ENCODE measurements around the gene NYAP1. TPM values are rescaled to one million over a fixed set of nuclear protein-coding genes. Genes with fewer than 3 reads are reported as not detected.

Gene NYAP1
- total RNA-seq, 2 experiments from 2014 or later = 0.10 to 0.98 TPM

DNA sequence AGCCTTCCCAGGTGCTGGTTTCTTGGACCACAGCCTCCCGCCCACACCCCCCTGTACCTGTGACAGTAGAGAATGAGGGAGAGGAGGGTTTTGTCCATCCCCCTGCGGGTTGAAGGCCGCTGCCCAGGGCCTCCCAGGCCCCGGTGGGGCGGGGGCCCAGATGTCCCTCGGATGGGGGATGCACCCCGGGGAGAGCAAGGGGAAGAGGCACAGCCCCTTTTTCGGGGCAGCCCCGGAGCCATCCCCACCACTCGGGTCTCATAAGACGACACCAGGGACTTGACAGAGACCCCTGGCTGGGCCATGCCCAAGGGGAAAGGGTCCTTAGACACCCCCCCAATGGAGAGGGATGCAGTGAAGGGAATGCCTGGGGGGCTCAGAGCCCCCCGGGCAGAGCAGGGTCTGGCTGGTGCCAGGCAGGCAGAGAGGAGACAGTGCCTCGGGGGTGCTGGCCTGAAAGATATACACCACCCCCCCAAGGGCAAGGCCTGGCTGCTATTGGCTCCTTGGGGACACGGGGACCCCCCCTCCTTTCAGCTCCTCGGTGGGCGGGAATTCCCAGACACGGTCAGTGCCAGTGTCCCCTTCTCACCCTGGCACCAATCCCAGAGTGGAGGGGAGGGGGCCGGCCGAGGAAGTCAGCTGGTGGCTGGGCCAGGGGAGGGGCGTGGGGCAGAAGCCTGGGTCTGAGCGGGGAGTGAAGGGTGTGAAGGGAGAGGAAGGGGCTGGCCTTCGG lies 15.9 kb upstream of the NYAP1 start:
- intact Hi-C loops (cut with micrococcal nuclease; ENCODE audit: unreplicated experiment) = loop anchor here (2.0 kb wide), 1 partner anchor 15 kb away; the partner anchor contains the start of gene NYAP1
- no peak overlapping the region for H2AFZ ChIP-seq (ENCODE audit: low read length)
- H3K79me2 ChIP-seq (ENCODE audit: insufficient read depth, low read depth, low read length) = no peaks in the 10 kb centered on the region
- TF ChIP-seq, protein P1, sequence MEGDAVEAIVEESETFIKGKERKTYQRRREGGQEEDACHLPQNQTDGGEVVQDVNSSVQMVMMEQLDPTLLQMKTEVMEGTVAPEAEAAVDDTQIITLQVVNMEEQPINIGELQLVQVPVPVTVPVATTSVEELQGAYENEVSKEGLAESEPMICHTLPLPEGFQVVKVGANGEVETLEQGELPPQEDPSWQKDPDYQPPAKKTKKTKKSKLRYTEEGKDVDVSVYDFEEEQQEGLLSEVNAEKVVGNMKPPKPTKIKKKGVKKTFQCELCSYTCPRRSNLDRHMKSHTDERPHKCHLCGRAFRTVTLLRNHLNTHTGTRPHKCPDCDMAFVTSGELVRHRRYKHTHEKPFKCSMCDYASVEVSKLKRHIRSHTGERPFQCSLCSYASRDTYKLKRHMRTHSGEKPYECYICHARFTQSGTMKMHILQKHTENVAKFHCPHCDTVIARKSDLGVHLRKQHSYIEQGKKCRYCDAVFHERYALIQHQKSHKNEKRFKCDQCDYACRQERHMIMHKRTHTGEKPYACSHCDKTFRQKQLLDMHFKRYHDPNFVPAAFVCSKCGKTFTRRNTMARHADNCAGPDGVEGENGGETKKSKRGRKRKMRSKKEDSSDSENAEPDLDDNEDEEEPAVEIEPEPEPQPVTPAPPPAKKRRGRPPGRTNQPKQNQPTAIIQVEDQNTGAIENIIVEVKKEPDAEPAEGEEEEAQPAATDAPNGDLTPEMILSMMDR (conservative IDR thresholded peaks at IDR 0.05; ENCODE audit: low read length) = no peak
- TF ChIP-seq EZH2phosphoT487 (IDR thresholded peaks at IDR 0.05; ENCODE audit: borderline replicate concordance, low read depth, low read length) = no peak
- ChIA-PET CTCF (ENCODE audit: unreplicated experiment) (no interaction called here), POLR2A (no interaction called here)
- no peak overlapping the region for H3K4me3 ChIP-seq (ENCODE audit: low read depth, low read length, poor library complexity, severe bottlenecking)
- no peak for DNase-seq (ENCODE audit: low spot score)
- H4K20me1 ChIP-seq (ENCODE audit: insufficient read depth, low read length) = no peaks in the 10 kb centered on the region
- H3K4me2 ChIP-seq (ENCODE audit: low read length) = no peak overlapping the region
- no peaks in the 10 kb centered on the region for H3K9me2 ChIP-seq (ENCODE audit: insufficient read depth, low read length)
- H3K27ac ChIP-seq (ENCODE audit: low read depth, low read length, poor library complexity, severe bottlenecking) = no peak overlapping the region
- H3K4me1 ChIP-seq (ENCODE audit: insufficient read depth, low read length, poor library complexity, severe bottlenecking) = peaks cover 6% of the 10 kb centered on the region
- BruUV-seq (replicated peaks) = no TSS peak
- no peaks in the 10 kb centered on the region for H3K9me3 ChIP-seq (ENCODE audit: low read length)
- H3K36me3 ChIP-seq (ENCODE audit: insufficient read depth, low read length) = peaks cover 27% of the 10 kb centered on the region; the same call in 1 of the 2 replicates

DNA sequence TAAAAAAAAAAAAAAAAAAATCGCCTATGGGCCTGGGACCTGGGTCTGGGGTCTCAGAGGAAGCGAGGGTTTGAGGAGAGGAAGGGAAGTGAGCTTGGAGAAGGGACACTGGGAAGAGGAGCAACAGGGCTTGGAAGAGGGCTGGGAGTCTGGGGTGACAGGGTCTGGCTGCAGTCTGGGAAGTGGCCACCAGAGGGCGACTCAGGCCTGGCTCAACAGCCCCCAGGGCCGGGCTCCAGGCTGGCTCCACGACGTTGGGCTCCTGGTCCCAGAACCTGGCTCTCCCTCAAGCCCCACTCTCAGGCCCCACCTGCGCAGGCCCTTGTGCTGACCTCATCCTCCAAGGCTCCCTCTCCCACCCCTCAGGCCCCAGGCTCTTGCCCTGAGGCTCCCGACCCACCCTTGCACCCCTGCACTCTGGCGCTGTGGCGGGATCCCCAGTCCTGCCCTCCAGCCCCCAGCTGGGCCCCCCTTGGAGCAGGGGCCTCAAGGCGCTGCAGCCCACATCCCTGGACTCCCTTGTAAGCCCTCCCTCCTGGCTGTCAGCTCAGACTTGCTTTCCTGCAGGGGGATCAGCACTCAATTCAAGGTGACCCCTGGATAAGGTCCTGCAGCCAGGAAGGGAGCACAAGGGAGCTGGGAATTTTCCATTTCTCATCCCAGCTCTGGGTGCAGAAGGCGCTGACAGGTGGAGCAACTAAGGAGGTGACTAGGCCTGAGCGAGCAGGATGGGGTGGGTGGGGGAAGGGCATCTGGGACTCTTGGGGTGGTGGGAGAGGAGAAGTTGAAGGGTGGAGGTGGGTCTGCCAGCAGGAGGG lies 14.3 kb upstream of the NYAP1 start:
- H3K27ac ChIP-seq (ENCODE audit: low read depth, low read length, poor library complexity, severe bottlenecking) = no peak overlapping the region
- DNase-seq (ENCODE audit: low spot score) = peak; percentile 75
- H4K20me1 ChIP-seq (ENCODE audit: insufficient read depth, low read length) = no peaks in the 10 kb centered on the region
- no peaks in the 10 kb centered on the region for H3K79me2 ChIP-seq (ENCODE audit: insufficient read depth, low read depth, low read length)
- H3K4me2 ChIP-seq (ENCODE audit: low read length) = no peak overlapping the region
- ChIA-PET POLR2A (interaction anchor here (0.6 to 1.7 kb wide), 3 partner anchors 10 to 120 kb away, joined by 3 to 6 read pairs (median 4); partner anchors contain the start of gene TSC22D4), CTCF (ENCODE audit: unreplicated experiment) (interaction anchor here (0.6 kb wide), 1 partner anchor 1327 kb away, joined by 4 read pairs; no protein-coding TSS in a partner anchor)
- H2AFZ ChIP-seq (ENCODE audit: low read length) = no peak overlapping the region
- TF ChIP-seq, protein P1 (conservative IDR thresholded peaks at IDR 0.05; ENCODE audit: low read length) = peak; percentile 87
- no peak for TF ChIP-seq EZH2phosphoT487 (IDR thresholded peaks at IDR 0.05; ENCODE audit: borderline replicate concordance, low read depth, low read length)
- BruUV-seq (replicated peaks) = no TSS peak
- no peaks in the 10 kb centered on the region for H3K9me2 ChIP-seq (ENCODE audit: insufficient read depth, low read length)
- H3K36me3 ChIP-seq (ENCODE audit: insufficient read depth, low read length) = peaks cover 40% of the 10 kb centered on the region
- intact Hi-C loops (cut with micrococcal nuclease; ENCODE audit: unreplicated experiment) = loop anchor here (1.0 to 10.0 kb wide), 3 partner anchors 13 to 205 kb away; partner anchors contain the start of genes GNB2 and NYAP1
- peaks cover 10% of the 10 kb centered on the region for H3K4me1 ChIP-seq (ENCODE audit: insufficient read depth, low read length, poor library complexity, severe bottlenecking)
- H3K4me3 ChIP-seq (ENCODE audit: low read depth, low read length, poor library complexity, severe bottlenecking) = no peak overlapping the region
- no peaks in the 10 kb centered on the region for H3K9me3 ChIP-seq (ENCODE audit: low read length)
